ENCODE data around the gene BICRA.

BICRA gene

DNA sequence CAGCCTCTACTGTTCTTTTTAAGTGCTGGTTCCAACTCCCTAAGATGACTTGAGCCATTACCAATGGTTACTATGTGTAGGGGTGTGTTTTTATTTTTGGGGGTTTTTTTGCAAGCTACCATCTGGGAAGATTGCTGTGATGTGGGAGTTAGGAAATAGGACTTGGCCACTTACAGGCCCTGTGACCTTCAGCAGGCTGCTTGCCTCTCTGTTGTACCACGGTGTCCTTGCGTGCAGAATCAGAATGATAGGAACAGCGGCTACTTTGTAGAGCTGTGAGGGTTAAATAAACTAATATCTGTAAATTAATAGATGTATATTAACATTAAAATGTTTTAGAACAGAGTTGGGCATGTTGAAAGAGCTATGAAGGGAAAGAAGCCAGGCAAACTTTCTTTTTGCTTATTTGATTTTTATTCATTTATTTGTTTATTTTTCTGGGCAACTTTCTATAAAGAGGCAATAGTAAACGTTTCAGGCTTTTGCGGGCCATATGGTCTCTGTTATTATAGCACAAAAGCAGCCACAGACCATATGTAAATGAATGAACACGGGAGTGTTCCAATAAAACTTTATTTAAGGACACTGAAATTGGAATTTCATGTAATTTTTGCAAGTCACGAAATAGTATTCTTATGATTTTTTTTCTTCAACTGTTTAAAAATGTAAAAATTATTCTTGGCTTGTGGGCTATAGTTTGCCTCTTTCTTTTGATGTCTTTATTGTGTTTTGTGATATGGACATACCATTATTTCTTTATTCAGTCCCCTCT lies 77.9 kb downstream of the BICRA start:
- DNase-seq (ENCODE audit: low spot score): no peak
- TF ChIP-seq, protein P1, sequence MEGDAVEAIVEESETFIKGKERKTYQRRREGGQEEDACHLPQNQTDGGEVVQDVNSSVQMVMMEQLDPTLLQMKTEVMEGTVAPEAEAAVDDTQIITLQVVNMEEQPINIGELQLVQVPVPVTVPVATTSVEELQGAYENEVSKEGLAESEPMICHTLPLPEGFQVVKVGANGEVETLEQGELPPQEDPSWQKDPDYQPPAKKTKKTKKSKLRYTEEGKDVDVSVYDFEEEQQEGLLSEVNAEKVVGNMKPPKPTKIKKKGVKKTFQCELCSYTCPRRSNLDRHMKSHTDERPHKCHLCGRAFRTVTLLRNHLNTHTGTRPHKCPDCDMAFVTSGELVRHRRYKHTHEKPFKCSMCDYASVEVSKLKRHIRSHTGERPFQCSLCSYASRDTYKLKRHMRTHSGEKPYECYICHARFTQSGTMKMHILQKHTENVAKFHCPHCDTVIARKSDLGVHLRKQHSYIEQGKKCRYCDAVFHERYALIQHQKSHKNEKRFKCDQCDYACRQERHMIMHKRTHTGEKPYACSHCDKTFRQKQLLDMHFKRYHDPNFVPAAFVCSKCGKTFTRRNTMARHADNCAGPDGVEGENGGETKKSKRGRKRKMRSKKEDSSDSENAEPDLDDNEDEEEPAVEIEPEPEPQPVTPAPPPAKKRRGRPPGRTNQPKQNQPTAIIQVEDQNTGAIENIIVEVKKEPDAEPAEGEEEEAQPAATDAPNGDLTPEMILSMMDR (IDR thresholded peaks at IDR 0.05; ENCODE audit: extremely low read depth, missing control alignments): no peak

DNA sequence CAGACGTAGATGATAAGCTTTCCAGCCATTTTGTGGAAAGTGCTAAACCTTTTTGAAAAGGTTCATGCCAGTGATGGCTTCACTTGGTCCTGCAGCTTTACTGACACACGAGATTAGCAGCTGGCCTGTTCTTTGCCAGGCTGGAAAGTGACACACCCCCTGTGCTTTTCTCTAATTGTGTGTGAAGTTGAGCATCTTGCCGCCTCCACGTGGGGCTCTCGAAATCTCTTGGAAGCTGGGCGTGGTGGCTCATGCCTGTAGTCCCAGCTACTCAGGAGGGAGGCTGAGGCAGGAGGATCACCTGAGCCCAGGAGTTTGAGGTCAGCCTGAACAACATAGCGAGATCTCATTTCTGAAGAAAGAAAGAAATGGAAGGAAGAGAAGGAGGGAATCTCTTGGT lies 79.0 kb downstream of the BICRA start:
- no peak for DNase-seq (ENCODE audit: low spot score)
- TF ChIP-seq, protein P1 (IDR thresholded peaks at IDR 0.05; ENCODE audit: extremely low read depth, missing control alignments): no peak

DNA sequence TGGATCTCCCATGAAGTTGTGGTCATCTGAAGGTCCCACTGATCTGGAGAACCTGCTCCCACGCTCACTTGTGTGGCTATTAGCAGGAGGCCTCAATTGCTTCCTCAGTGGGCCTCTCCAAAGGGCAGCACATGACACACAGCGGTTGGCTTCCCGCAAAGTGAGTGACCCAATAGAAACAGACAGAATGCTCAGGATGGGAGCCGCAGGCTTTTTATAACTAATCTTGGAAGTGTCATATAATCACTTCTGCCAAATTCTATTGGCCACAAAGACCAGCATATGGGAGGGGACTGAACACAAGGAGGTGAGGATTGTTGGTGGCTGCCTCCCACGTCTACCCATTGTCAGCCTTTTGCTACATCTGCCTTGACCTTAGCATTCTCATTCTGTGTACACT lies 82.2 kb downstream of the BICRA start:
- TF ChIP-seq, protein P1 (IDR thresholded peaks at IDR 0.05; ENCODE audit: extremely low read depth, missing control alignments): no peak
- no peak for DNase-seq (ENCODE audit: low spot score)

DNA sequence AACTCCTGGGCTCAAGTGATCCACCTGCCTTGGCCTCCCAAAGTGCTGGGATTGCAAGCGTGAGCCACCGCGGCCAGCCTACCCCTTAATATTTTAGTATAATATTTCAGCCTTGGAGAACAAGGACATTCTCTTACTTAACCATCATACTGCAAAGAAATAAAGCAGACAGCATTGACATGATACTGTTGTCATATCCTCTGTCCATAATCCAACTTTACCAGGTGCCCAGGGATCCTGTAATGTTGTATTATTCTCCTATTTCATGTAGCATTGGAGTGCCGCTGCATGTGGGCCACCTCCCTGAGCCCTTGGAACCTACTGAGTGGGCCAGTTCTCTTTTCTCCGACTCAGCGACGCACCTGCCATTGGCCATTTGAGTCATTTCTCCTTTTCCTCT lies 82.8 kb downstream of the BICRA start:
- DNase-seq (ENCODE audit: low spot score): no peak
- TF ChIP-seq, protein P1 (IDR thresholded peaks at IDR 0.05; ENCODE audit: extremely low read depth, missing control alignments): no peak

DNA sequence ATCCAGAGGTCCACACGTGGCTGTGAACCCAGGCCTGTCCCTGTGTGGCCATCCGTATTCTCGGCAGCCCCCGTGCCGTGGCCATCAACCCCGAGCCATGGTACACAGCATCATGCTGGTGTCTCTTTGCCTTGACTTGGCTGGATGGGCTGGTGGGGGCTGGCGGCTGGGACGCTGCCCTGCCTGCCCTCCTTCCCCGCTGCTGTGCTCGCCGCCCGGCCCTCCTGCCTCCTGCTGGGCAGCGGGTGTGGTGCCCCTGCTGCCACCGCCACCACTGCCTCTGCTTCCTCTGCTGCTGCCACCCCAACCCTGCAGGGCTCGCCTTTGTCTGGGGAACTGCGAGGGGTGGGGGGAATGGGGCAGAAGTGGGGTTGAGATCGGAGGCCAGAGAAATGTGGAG lies 84.6 kb downstream of the BICRA start:
- no peak for DNase-seq (ENCODE audit: low spot score)
- TF ChIP-seq, protein P1 (IDR thresholded peaks at IDR 0.05; ENCODE audit: extremely low read depth, missing control alignments): no peak

DNA sequence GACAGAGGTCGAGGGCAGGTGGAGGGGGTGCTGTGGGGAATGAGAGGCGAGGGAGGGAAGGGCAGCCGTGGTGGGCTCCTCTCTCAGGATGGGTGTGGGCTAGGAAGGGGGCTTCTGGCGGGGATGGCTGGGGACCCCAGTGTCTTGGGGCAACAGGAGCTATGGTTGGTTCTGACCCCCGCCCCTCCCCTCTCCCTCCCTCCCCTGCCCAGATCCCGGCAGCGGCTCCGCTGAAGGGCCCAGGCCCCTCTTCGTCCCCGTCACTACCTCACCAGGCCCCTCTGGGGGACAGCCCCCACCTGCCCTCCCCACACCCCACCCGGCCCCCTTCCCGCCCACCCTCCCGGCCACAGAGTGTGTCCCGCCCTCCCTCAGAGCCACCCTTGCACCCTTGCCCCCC lies 85.0 kb downstream of the BICRA start:
- no peak for DNase-seq (ENCODE audit: low spot score)

More for the DNA sequence above, 85.0 kb downstream of the BICRA start:
- TF ChIP-seq, protein P1 (IDR thresholded peaks at IDR 0.05; ENCODE audit: extremely low read depth, missing control alignments): no peak
